ENCODE measurements around the gene KRTAP12-1.
"Not testable (repeated sequence)": the region's sequence is repeated elsewhere in the genome, so short reads cannot be mapped to it uniquely, and the experiment has no call there.

The KRTAP12-1 gene

GRCh38 chr21:44699502-44700001 lies 17.6 kb upstream of the KRTAP12-1 start:
- DNase-seq (ENCODE audit: low read depth), result no peak
- no peak for TF ChIP-seq MYC (IDR thresholded peaks at IDR 0.05; ENCODE audit: low read depth, low read length)
- no peak overlapping the region for H3K4me3 ChIP-seq (ENCODE audit: low read depth, low read length)

- no peak for TF ChIP-seq MYC (IDR thresholded peaks at IDR 0.05; ENCODE audit: low read depth, low read length)
- no peak for TF ChIP-seq CTCF (IDR thresholded peaks at IDR 0.05; ENCODE audit: low read depth, low read length)
- TF ChIP-seq POLR2A (IDR thresholded peaks at IDR 0.05; ENCODE audit: extremely low read depth, insufficient read length), result no peak
- no peak for TF ChIP-seq MAX (IDR thresholded peaks at IDR 0.05; ENCODE audit: low read depth, low read length)
- no peak overlapping the region for H3K4me3 ChIP-seq (ENCODE audit: low read depth, low read length)
These were observed 16.1 kb upstream of the KRTAP12-1 start for GRCh38 chr21:44697811-44698734.

GRCh38 chr21:44697172-44697810 lies 15.3 kb upstream of the KRTAP12-1 start, which contains the start of gene KRTAP10-12:
TSS of gene KRTAP10-12 (plus strand) at chr21:44697172. CDS start at chr21:44697202, 30 bp downstream.
- H3K4me3 ChIP-seq (ENCODE audit: low read depth, low read length); DNase-seq (ENCODE audit: low read depth): not testable (repeated sequence)

More at GRCh38 chr21:44697811-44698734, 16.1 kb upstream of the KRTAP12-1 start:
- no peak for DNase-seq (ENCODE audit: low read depth)

GRCh38 chr21:44696572-44696971 lies 14.6 kb upstream of the KRTAP12-1 start:
- no peak overlapping the region for H3K4me3 ChIP-seq (ENCODE audit: low read depth, low read length)
- no peak for TF ChIP-seq MYC (IDR thresholded peaks at IDR 0.05; ENCODE audit: low read depth, low read length)
- no peak for TF ChIP-seq POLR2A (IDR thresholded peaks at IDR 0.05; ENCODE audit: extremely low read depth, insufficient read length)
- TF ChIP-seq MAX (IDR thresholded peaks at IDR 0.05; ENCODE audit: low read depth, low read length), result no peak
- no peak for TF ChIP-seq CTCF (IDR thresholded peaks at IDR 0.05; ENCODE audit: low read depth, low read length)
- no peak for DNase-seq (ENCODE audit: low read depth)

- no peak overlapping the region for H3K4me3 ChIP-seq (ENCODE audit: low read depth, low read length)
- DNase-seq (ENCODE audit: low read depth), result no peak
- TF ChIP-seq POLR2A (IDR thresholded peaks at IDR 0.05; ENCODE audit: extremely low read depth, insufficient read length) (no peak), CTCF (IDR thresholded peaks at IDR 0.05; ENCODE audit: low read depth, low read length) (no peak)
These were observed 13.7 kb upstream of the KRTAP12-1 start for GRCh38 chr21:44695641-44696040.

- no peak overlapping the region for H3K4me3 ChIP-seq (ENCODE audit: low read depth, low read length)
- no peak for DNase-seq (ENCODE audit: low read depth)
- TF ChIP-seq MAX (IDR thresholded peaks at IDR 0.05; ENCODE audit: low read depth, low read length) (no peak), POLR2A (IDR thresholded peaks at IDR 0.05; ENCODE audit: extremely low read depth, insufficient read length) (no peak), CTCF (IDR thresholded peaks at IDR 0.05; ENCODE audit: low read depth, low read length) (no peak), MYC (IDR thresholded peaks at IDR 0.05; ENCODE audit: low read depth, low read length) (no peak)
These were observed 13.2 kb upstream of the KRTAP12-1 start for GRCh38 chr21:44695184-44695583.
